KBM-7 (cell line): ENCODE data around the gene TCEAL5.
"Not testable (repeated sequence)": the region's sequence is repeated elsewhere in the genome, so short reads cannot be mapped to it uniquely, and the experiment has no call there.

Experiments used
- DNase-seq: peaks from one replicate; pipeline ENCODE4 v3.0.0-alpha.2; 2015
- in situ Hi-C: fragments of 300-500 bp; cut with MboI; formaldehyde crosslinking; loops from 2 replicates; pipeline ENCODE4 v1.14.3; 2020; ENCODE audit warnings: low sequenced_read_pairs, low pct_unique_long_range_greater_than_20kb, mixed read lengths

TCEAL5 gene

GRCh38 chrX:103236296-103236695 is 40.3 kb downstream of the TCEAL5 start:
- in situ Hi-C loops: no loop called here
- no peak for DNase-seq

DNA sequence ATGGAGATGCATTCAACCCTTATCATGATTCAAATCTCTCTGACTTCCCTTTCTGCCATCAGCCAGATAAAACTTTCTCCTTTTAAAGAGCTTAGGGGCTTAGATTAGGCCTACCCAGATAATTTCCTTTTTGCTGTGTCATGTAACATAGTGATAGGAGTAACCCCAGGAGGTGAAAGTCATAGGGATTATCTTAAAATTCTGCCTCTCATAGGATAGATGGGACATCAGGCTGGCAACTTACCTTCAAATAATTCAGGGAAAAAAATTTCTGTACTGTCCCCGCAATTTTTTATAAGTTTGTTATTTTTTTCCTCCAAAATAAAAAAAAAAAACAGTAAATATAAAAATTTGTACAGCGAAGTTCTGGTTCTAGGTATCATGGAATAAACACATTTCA is 40.9 kb downstream of the TCEAL5 start:
- DNase-seq: peak; percentile 79
- in situ Hi-C loops: not testable (repeated sequence)

GRCh38 chrX:103234869-103235268 is 41.7 kb downstream of the TCEAL5 start:
- no peak for DNase-seq
- in situ Hi-C loops: no loop called here

DNA sequence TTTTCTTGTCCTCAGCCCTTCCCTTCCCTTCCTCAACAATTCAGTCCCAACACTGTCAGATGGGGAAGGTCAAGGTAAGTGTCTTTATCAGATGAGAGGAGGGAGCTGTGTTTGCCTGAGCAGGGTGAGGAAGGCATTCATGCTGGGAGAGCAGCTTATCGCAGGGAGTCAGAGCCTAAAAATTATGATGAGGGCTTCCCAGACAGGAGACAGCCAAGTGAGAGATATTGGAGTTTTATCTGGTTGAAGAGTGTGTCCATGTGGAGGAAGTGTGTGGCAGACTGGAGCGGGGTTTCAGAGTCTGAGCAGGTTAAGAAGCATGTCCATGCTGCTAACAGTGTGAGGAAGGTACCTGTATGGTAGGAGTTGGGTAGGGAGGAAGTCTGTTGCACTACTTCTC is 43.3 kb downstream of the TCEAL5 start:
- no peak for DNase-seq
- in situ Hi-C loops: no loop called here

DNA sequence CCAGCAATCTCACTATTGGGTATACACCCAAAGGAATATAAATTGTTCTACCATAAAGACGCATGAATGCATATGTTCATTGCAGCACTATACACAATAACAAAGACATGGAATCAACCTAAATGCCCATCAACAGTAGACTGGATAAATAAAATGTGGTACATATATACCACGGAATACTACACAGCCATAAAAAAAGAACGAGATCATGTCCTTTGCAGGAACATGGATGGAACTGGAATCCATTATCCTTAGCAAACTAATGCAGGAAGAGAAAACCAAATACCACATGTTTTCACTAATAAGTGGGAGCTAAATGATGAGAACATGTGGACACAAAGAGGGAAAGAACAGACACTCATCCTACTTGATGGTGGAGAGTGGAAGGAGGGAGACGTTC is 50.6 kb downstream of the TCEAL5 start:
- in situ Hi-C loops, DNase-seq: not testable (repeated sequence)
